ENCODE results near the gene ARRDC5.
"Not testable (repeated sequence)": the region's sequence is repeated elsewhere in the genome, so short reads cannot be mapped to it uniquely, and the experiment has no call there.

ARRDC5 gene

DNA sequence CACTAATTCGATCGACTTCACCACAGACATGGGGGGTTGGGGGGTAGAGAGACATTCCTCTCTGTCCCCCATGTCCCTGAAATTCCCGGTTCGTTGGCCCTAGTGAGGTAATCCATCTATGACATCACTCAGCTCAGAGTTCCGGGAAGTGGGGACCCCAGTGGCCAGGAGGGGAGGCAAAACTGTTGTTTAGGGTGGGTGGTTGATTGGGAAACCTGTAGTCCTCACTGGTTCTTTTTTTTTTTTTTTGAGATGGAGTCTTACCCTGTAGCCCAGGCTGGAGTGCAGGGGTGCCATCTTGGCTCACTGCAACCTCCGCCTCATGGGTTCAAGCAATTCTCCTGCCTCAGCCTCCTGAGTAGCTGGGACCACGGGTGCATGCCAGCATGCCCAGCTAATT lies at the start of gene ARRDC5:
Gene ARRDC5, minus strand, starts transcription at position 101 of the 400 bp plus-strand sequence. Its CDS starts 71 bp downstream, at position 30.
- no peak for DNase-seq

DNA sequence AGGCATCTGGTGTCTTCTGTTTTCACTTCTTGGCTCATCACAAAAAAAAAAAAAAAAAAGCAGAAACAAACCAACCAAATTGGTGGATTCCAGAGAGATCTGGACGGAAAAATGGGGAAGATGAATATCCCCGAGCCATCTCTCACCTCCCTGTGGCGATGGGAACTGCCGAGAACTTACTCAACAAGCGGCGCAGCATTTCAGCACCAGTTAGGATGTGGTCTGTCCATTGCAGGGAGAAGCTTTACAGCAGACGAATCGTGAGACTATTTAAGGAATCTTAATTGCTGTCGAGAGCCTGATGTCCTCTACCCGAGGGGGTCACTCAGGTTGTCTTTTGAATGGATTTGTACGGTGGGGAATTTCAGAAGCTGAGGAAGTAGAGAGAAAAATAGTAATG lies 49.0 kb upstream of the ARRDC5 start:
- no peak for DNase-seq

DNA sequence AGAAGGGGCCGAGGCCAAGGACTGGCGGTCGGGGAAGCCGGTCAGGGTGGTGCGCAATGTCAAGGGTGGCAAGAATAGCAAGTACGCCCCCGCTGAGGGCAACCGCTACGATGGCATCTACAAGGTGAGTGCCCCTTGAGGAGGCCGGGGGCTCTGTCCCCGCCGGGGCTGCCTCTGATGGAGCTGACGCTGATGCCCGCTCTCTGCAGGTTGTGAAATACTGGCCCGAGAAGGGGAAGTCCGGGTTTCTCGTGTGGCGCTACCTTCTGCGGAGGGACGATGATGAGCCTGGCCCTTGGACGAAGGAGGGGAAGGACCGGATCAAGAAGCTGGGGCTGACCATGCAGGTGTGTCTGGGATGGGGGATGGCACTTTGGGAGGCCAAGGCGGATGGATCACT lies 48.0 kb upstream of the ARRDC5 start:
- DNase-seq: not testable (repeated sequence)

DNA sequence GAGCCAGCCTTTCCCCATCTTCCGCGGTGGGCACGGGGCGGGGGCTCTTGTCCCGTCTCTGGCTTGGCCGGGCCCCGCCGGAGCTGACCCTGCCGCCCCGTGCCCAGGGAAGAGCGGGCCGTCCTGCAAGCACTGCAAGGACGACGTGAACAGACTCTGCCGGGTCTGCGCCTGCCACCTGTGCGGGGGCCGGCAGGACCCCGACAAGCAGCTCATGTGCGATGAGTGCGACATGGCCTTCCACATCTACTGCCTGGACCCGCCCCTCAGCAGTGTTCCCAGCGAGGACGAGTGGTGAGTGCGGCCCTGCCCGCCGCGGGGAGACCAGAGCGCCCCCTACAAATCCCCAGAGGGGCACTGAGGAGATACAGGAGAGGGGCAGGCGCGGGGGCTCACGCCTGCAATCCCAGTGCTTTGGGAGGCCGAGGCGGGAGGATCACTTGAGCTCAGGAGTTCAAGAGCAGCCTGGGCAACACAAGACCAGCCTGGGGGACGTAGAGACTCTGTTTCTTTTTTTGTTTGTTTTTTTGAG lies 39.0 kb upstream of the ARRDC5 start:
- DNase-seq: not testable (repeated sequence)

DNA sequence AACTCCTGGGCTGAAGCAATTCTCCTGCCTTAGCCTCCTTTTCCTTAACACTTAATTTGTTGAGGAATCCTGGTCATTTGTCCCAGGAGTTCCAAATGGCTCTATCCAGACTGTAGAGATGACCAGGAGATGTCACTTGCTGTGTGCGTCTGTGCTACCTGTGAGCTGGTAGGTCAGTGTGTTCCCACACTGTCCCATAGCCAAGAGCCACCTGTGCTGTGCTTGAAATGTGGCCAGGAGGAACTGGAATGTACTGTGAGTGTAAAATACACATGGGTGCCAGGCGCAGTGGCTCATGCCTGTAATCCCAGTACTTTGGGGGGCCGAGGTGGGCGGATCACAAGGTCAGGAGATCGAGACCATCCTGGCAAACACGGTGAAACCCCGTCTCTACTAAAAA lies 36.8 kb upstream of the ARRDC5 start:
- no peak for DNase-seq

DNA sequence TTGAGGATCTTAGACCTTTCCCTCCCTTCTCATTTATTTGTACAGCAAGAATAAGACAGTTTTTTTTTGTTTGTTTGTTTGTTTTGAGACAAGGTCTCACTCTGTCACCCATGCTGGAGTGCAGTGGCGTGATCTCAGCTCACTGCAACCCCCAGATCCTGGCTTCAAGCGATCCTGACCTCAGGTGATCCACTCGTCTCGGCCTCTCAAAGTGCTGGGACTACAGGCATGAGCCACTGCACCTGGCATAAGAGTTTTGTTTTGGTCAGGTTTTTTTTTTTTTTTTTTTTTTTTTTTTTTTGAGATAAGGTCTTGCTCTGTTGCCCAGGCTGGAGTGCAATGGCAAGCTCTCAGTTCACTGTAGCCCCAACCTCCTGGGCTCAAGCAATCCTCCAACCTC lies 35.8 kb upstream of the ARRDC5 start:
- not testable (repeated sequence) for DNase-seq

DNA sequence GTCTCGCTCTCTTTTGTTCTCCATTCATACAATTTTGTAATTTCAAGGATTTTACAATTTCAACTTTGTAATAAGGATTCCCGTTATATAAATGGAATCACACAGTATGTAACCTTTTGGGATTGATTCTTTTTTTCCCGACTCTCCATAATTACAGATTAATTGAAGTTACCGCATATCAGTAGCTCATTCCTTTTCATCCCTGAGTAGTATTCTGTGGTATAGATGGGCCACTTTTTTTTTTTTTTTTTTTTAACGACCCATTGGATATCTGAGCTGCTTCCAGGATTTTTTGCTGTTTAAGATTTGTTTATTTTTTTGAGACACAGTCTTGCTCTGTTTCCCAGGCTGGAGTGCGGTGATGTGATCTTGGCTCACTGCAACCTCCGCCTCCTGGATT lies 34.4 kb upstream of the ARRDC5 start:
- DNase-seq: no peak

DNA sequence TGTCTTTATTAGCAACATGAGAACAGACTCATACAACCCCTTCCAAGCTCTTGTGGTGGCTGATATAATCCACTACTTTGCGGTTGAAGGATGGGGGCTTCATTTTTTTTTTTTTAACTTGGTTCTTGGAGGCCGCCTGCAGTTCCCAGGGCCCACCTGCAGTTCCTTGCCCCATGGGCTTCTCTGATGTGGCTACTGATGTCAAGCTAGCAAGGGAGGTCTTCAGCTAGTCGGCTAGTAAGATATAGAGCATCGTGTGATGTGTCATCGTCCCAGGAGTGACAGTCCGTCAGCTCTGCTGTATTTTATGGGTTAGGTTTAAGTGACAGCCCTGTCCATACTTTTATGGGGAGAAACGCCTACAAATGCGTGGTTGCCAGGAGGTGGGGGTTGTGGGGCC lies 32.7 kb upstream of the ARRDC5 start:
- DNase-seq: no peak

DNA sequence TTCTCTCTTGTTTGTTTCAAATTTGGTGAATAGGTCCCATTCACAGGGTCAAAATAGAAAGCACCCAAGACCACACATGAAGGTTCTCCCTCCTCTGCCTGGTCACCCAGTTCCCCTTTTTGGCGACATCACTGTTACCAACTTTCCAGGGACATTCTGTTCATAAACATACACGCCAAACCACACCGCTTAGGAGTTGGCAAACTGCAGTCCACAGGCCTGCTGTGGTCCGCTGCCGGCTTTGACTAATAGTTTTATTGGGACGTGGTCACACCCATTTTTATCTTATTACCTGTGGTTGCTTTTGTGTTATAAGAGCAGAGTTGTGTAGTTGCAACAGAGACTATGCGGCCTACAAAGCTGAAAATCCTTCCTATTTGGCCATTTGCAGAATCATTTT lies 30.8 kb upstream of the ARRDC5 start:
- DNase-seq: no peak

DNA sequence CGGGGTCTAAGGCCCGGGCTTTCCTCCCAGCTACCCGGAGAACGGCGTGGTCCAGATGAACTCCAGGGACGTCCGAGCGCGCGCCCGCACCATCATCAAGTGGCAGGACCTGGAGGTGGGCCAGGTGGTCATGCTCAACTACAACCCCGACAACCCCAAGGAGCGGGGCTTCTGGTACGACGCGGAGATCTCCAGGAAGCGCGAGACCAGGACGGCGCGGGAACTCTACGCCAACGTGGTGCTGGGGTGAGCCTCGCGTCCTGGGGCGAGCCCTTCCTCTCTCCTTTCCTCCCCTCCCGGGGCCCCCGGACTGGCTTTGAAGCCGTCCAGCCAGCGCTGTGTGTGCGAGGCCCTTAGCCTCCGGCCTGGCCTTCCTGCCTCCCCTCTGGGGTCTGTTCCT lies 30.0 kb upstream of the ARRDC5 start:
- DNase-seq: no peak

DNA sequence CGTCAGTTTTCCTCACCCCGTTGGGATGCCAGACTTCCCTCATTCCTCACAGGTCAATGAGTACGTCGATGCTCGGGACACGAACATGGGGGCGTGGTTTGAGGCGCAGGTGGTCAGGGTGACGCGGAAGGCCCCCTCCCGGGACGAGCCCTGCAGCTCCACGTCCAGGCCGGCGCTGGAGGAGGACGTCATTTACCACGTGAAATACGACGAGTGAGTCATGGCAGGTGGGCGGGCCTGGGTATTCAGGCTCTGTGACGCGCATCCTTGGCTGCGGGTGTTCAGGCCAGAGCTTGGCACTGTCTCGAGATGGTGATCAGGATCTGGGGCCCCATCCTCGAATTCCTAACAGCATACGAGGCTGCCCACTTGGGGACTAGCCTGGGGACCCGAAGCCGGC lies 28.0 kb upstream of the ARRDC5 start:
- no peak for DNase-seq

DNA sequence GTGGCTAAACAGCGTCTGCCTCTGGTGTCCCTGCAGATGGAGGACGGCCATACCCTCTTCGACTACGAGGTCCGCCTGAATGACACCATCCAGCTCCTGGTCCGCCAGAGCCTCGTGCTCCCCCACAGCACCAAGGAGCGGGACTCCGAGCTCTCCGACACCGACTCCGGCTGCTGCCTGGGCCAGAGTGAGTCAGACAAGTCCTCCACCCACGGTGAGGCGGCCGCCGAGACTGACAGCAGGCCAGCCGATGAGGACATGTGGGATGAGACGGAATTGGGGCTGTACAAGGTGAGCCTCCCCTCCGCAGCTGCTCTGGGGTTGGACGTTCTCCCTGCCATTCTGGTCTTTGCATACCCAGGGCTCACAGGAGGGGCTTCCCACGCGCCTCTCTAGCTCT lies 26.5 kb upstream of the ARRDC5 start:
- no peak for DNase-seq

DNA sequence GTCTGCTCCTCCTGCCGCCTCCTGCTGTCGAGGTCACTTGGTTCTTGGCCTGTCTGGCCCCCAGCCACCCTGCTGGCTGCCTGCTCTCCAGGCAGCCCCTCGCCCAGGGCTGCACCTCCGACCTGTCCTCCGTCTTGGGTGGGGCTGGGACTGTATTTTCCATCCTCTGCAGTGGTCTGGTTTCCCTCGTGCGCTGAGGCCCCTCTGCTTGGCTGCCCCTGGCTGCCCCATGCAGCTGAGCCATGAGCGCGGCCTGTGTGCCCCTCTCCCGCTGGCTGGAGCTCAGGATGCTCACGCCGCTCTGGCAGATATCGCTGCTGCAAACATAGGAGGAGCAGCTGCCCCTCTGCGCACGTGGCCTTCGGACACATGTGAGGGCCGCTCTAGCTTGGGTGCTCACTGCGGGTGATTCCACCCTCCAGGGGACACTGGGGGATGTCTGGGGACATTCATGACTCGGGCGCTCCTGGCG lies 20.6 kb upstream of the ARRDC5 start:
- DNase-seq: no peak

DNA sequence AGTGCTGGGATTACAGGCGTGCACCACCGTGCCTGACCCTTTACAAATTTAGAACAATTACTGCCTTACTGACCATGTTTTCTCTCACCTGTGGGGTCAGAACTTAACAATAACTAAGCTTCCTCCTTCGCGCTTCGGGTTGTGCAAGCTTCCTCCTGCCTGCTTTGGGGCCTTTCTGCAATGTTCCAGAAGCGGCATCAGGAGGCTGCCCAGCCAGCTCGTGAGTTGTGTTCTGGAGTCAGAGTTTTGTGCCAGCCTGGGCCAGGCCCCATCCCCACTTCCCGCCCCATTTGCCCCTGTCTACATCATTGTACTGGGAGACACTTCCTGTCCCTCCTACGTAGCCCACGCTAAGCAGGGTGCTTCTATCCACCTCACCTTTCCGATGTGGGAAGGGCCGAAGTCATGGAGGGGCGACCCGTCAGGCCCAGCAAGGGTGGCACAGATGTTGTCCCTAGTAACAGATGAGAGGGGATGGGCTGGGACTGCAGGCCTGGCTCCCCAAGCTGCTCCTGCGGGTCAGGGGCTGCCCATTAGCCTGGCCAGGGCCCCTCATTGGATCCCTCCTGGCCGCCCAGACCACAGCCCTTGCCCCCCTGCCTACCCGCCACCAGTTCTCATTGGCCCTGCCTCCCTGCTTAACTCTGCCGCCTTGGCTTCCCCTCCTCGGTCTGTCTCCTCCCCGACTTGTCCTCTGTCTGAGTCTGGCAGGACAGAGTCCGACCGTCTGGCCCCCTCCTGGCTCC lies 20.0 kb upstream of the ARRDC5 start:
- no peak for DNase-seq

DNA sequence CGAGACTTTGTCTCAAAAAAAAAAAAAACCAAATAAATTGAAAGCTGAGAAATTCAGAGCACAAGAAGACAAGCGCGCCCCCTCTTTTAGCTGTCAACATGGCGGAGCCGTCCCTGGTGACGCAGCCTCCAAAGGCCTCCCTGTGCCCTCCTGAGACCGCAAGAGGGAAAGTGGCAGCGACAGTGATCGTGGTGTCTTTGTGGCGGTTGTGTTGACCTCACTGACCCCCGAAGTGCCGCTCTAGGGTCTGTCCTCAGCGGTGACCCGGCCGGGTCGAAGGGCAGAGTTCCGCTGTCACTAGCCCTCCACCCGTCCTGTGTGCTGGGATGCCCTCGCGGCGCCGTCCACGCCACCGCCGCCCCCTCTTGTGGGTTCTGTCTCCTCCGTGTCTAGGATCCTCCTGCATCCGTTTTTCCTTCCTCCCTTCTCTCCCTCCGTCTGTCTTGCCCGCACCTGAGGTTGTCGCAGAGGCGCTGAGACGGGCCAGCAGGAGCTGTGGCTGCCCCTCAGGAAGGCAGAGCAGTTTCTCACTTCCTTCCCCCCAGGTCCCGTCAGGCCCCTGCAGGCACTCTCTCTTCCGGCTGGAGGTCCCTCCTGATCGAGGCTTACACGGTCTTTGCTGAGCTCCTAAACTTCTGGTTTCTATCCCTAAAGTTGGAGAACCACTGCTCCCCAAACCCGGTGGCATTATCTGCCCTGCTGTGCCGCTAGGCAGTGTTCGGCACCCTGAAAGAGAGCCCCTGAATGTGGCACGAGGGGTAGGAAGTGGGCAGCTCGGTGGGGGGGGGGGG lies 13.8 kb upstream of the ARRDC5 start:
- DNase-seq: no peak

DNA sequence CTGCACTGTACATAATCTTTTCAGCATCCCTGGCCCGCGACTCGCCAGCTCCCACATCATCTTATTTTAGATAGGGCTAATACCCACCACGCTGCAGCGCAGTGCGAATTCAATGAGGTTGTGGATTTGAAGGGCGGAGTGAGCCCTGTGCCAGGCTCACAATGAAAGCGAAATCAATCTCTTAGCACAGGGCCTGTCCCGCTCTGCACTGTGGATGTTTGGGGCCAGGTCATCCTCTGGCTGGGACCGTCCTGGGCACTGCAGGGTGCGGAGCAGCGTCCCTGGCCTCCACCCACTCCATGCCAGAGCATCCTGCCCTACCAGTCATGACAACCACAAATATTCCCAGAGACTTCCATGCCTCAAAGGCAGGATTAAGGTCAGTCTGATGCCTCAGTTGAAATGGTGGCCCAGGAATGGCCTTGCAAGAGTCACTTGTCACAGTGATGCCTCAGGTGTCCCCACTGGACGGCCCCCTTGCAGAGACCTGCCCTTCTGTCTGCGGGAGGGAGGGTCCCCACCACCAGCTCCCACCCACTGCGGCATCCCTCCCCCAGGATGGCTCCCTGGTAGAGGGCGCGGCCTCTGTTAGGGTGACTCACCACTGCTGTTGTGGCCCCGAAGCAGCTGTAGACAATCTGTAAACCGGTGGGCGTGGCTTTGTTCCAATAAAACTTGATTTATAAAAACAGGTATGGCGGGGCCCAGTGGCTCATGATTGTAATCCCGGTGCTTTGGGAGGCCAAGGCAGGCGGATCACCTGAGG lies 12.2 kb upstream of the ARRDC5 start:
- DNase-seq: no peak

DNA sequence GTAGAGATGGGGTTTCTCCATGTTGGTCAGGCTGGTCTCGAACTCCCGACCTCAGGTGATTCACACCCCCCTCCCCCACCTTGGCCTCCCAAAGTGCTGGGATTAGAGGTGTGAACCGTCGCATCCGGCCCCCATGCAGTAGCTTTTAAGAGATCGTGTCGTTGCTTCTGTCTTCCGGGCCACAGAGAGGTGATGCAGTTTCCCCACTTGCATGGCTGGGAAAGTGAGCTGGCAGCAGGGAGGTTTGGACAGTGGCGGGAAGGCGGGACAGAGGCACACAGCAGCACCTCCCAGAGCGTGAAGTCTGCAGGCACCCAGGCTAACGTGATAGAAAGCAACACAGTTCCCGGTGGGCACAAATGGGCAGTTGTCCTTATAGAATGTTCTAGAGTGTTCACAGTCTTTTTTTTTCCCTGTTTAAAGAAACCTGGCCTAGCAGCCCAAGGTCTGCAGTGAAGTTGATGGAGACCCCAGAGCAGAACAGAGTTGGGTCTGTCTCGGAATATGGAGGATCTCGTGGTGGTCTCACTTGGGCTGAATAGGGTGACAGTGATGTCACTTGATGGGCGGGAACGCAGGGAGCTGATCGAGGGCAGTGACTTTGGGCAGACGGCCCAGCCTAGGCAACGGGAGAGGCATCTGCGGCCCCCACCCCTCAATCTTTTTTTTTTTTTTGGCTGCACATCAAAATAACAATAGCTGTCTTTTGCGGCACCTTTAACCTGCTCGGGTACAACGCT lies 11.5 kb upstream of the ARRDC5 start:
- DNase-seq: no peak

DNA sequence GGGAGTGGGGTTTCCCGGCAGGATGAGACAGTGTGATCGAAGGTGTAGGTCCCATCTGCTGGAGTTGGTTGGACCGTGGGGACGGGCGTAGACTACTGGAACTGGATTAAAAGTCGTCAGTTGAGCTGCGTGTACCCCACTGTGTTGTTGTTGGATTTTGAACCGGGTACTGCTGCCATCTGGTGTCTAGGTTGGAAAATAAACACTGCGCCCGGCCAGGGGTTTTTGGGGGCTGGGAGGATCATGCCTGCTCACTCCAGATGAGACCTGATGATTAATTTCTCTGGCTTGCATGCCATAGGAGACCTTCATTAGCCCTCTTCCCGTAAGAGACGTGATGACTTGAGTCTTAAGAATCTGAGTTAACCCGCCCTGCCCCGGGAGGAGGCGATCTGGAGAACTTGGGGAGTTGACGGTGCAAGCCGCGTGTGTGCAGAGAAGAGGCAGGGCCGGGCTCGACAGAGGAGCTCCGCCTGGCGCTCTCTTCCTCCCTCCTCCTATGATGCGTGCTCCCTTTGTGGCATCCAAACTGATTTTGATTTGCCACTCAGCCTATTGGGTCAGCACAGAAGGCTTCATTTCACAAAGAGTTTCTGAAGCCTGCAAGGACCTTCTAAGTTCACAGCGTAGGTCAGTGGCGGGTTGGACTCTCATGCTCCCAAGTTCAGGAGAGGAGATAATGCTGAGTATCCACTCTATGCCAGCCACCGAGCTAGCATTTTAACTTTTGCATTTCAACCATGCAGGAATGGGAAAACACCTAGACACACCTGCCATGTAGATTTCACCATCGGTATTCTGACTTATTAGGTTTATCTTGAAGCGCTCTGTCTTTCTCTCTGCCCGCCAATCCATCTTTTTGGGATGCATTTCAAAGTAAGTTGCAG lies 9.3 kb upstream of the ARRDC5 start:
- DNase-seq: peak; percentile 44 to 65

DNA sequence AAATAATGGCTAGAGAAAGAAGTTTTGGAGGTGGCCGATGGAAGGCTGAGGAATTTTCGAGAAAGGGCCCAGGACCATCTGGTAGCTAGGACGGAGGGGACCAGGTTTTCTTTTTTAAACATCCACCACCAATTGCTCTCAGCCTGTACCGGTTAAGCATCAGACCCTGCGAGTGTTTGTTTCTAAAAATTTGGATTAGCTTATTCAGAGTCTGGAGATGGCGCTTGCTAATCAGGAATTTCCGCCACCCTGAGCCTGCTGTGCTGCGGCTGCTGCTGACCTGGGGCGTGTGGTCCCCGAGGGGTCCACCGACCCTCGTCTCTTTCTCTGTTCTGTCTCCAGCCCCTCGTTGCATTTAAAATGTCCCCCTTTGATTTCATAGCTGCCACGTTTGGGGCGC lies 8.6 kb upstream of the ARRDC5 start:
- DNase-seq: no peak

DNA sequence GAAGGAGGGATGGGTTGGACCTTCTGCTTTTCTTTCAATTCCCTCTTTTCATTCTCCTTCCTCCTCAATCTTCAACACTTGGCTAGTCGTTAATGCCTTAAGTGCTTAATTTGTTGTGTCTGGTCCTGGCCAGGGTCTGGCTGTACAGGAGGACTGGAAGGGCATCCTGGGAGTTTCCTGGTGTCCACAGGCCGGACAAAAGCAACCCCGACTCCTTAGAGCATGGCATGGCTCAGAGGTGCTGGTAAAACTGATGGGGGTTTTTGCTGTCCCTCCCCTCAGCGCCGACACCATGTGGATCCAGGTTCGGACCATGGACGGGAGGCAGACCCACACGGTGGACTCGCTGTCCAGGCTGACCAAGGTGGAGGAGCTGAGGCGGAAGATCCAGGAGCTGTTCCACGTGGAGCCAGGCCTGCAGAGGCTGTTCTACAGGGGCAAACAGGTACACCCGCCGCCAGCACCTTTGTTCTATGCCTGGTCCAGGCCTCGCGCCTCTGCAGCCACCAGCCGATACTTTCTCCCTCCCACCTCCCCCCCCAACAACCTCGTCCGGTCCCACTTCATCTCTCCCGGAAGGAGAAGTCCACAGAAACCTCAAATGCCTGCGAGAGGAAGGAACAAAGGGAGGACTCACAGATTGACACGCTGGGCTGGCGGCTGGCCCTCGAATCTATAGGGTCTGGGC lies 8.0 kb upstream of the ARRDC5 start:
- DNase-seq: peak in 1 of 2 experiments; percentile 31
